Activated effector memory CD4-positive, alpha-beta T cell treated with anti-CD3 and anti-CD28 coated beads, Interleukin-2, amount 50 U/mL, for 16 hours (primary cell): ENCODE results near the gene SSH3.

ENCODE experiments used
- DNase-seq: peaks from one replicate; pipeline ENCODE4 v3.0.0-alpha.2; 2020

The SSH3 gene

GRCh38 chr11:67280341-67280787 lies 23.0 kb upstream of the SSH3 start:
- peak; percentile 55 for DNase-seq

GRCh38 chr11:67280788-67281551 lies 22.4 kb upstream of the SSH3 start:
- DNase-seq: peak; percentile 57

- DNase-seq: peak; percentile 54
Observed at GRCh38 chr11:67281552-67282150, 21.7 kb upstream of the SSH3 start.

GRCh38 chr11:67282155-67282875 lies 21.0 kb upstream of the SSH3 start:
- DNase-seq: peak; percentile 56

- DNase-seq: no peak
Observed at GRCh38 chr11:67282876-67283371, 20.4 kb upstream of the SSH3 start.

- DNase-seq: no peak
Observed at GRCh38 chr11:67283481-67283963, 19.8 kb upstream of the SSH3 start.

- no peak for DNase-seq
Observed at GRCh38 chr11:67284811-67285540, 18.4 kb upstream of the SSH3 start.

GRCh38 chr11:67285541-67286498 lies 17.5 kb upstream of the SSH3 start:
- no peak for DNase-seq

GRCh38 chr11:67286621-67287333 lies 16.6 kb upstream of the SSH3 start:
- DNase-seq: no peak

- no peak for DNase-seq
Observed at GRCh38 chr11:67287355-67288197, 15.8 kb upstream of the SSH3 start.

- no peak for DNase-seq
Observed at GRCh38 chr11:67288198-67288451, 15.2 kb upstream of the SSH3 start.

- peak; percentile 95 for DNase-seq
Observed at GRCh38 chr11:67288452-67289225, 14.7 kb upstream of the SSH3 start.

- no peak for DNase-seq
Observed at GRCh38 chr11:67289226-67289650, 14.1 kb upstream of the SSH3 start, which contains the start of gene ANKRD13D. TSS of gene ANKRD13D (plus strand) at chr11:67289303. CDS start at chr11:67289461, 158 bp downstream.

- DNase-seq: no peak
Observed at GRCh38 chr11:67289651-67290479, 13.5 kb upstream of the SSH3 start.

- no peak for DNase-seq
Observed at GRCh38 chr11:67290801-67291200, 12.5 kb upstream of the SSH3 start.

- no peak for DNase-seq
Observed at GRCh38 chr11:67291481-67292381, 11.6 kb upstream of the SSH3 start.

- DNase-seq: no peak
Observed at GRCh38 chr11:67292671-67293070, 10.7 kb upstream of the SSH3 start.
